K562 (cell line): ENCODE results near the gene TBRG1. TPM values are rescaled to one million over a fixed set of nuclear protein-coding genes. Genes with fewer than 3 reads are reported as not detected.
A peak's percentile ranks its signal among the peaks of the same experiment; 100 is the strongest.

Experiments
- ATF1 ChIP-seq, 2 experiments: fragments of 450-650 bp in 1 of 2; IDR thresholded peaks; 2 replicates each; pipeline ENCODE4 v1.6.1; 2016; ENCODE audit warnings: missing compliant biosample characterization in 1 of 2, missing genetic modification characterization in 1 of 2
- BMI1 ChIP-seq: fragments of 150-350 bp; IDR thresholded peaks from 2 replicates; pipeline ENCODE4 v1.6.1; 2014; ENCODE audit warnings: low read length
- CEBPG ChIP-seq, 3 experiments: fragments of 200-800 bp in 1 of 3; sonication (Bioruptor generic) in 1 of 3; sonication (generic) in 1 of 3; formaldehyde crosslinking in 1 of 3; IDR thresholded peaks in 2 of 3; conservative IDR thresholded peaks in 1 of 3; 2 replicates each; pipeline versions ENCODE4 v1.6.1 to v1.8.0; 2016 to 2022; ENCODE audit warnings: missing compliant biosample characterization in 2 of 3, missing genetic modification characterization in 2 of 3, mild to moderate bottlenecking in 1 of 3, missing genetic modification reagents in 1 of 3
- ELF1 ChIP-seq: fragments of 200-800 bp; sonication (Bioruptor generic); IDR thresholded peaks from 2 replicates; pipeline ENCODE4 v1.6.1; 2016; ENCODE audit warnings: missing genetic modification characterization, missing compliant biosample characterization
- ELF2 ChIP-seq: fragments of 250-450 bp; sonication (Bioruptor Pico); IDR thresholded peaks from 2 replicates; pipeline ENCODE4 v1.5.0; 2021; ENCODE audit warnings: mild to moderate bottlenecking
- HEY1 ChIP-seq: fragments of 250-450 bp; sonication (Bioruptor Pico); IDR thresholded peaks from 2 replicates; pipeline ENCODE4 v1.5.0; 2020; ENCODE audit warnings: mild to moderate bottlenecking, moderate library complexity, borderline replicate concordance
- MTA1 ChIP-seq: fragments of 450-650 bp; IDR thresholded peaks from 2 replicates; pipeline ENCODE4 v1.6.1; 2017; ENCODE audit warnings: borderline replicate concordance
- PHB ChIP-seq: fragments of 250-450 bp; sonication (Bioruptor Pico); IDR thresholded peaks from 2 replicates; pipeline ENCODE4 v1.5.0; 2021
- PHTF2 ChIP-seq: fragments of 250-450 bp; sonication (Bioruptor Pico); IDR thresholded peaks from 2 replicates; pipeline ENCODE4 v1.5.0; 2021; ENCODE audit warnings: mild to moderate bottlenecking
- SAFB ChIP-seq: fragments of 200-400 bp; formaldehyde crosslinking; IDR thresholded peaks from 2 replicates; pipeline ENCODE4 v1.6.1; 2017; ENCODE audit warnings: low read depth, low read length, borderline replicate concordance
- TGIF2 ChIP-seq: sonication (generic); formaldehyde crosslinking; IDR thresholded peaks from 2 replicates; pipeline ENCODE4 v1.8.1; 2022; ENCODE audit warnings: mild to moderate bottlenecking, missing genetic modification reagents, moderate library complexity
- ZNF12 ChIP-seq: sonication (generic); formaldehyde crosslinking; IDR thresholded peaks from 2 replicates; pipeline ENCODE4 v1.4.0; 2020; ENCODE audit warnings: mild to moderate bottlenecking, missing genetic modification reagents
- ZNF232 ChIP-seq: sonication (generic); formaldehyde crosslinking; IDR thresholded peaks from 2 replicates; pipeline ENCODE4 v1.8.0; 2022; ENCODE audit warnings: mild to moderate bottlenecking, missing genetic modification reagents
- ZNF408 ChIP-seq: fragments of 250-450 bp; sonication (Bioruptor Pico); IDR thresholded peaks from 2 replicates; pipeline ENCODE4 v1.4.0; 2020; ENCODE audit warnings: low read depth, mild to moderate bottlenecking, moderate library complexity
- ZNF644 ChIP-seq: fragments of 200-800 bp; sonication (Bioruptor generic); IDR thresholded peaks from 2 replicates; pipeline ENCODE4 v1.6.1; 2016; ENCODE audit warnings: low read depth, missing genetic modification characterization, missing compliant biosample characterization
- ZNF707 ChIP-seq: fragments of 250-450 bp; sonication (Bioruptor Pico); conservative IDR thresholded peaks from 2 replicates; pipeline ENCODE4 v1.8.0; 2022; ENCODE audit warnings: inconsistent platforms, mild to moderate bottlenecking, moderate library complexity
- ZNF75A ChIP-seq: fragments of 450-650 bp; formaldehyde crosslinking; IDR thresholded peaks from 2 replicates; pipeline ENCODE4 v1.4.0; 2020; ENCODE audit warnings: mild to moderate bottlenecking
- polyA plus RNA-seq, 8 experiments: library from polyadenylated mRNA; depleted of rRNA in 4 of 8; stranded (reverse) in 5 of 8; unstranded in 3 of 8; fragments of >200 nt; fragmentation: Nextera tagmentation in 2 of 8; fragmentation: Illumina TruSeq in 1 of 8; extraction: Ambion mirVana in 2 of 8; extraction: Trizol in 1 of 8; gene quantifications; 2 replicates each; pipeline versions ENCODE4 v1.2.1 to v1.2.3, GENCODE V29; 2011 to 2014; ENCODE audit warnings: inconsistent platforms in 1 of 8, missing spikeins in 1 of 8
- total RNA-seq, 7 experiments: library from RNA; depleted of rRNA in 6 of 7; stranded (reverse); fragments of >200 nt in 6 of 7; fragmentation: Illumina TruSeq in 2 of 7; extraction: Trizol in 2 of 7; gene quantifications; 2 replicates each; pipeline versions ENCODE4 v1.2.1 to v1.2.3, GENCODE V29; 2011 to 2021; ENCODE audit warnings: low replicate concordance in 1 of 7
- TF ChIP-seq, protein P1 (sequence below), 2 experiments: fragments of 450-650 bp in 1 of 2; IDR thresholded peaks; 2 replicates each; pipeline ENCODE4 v1.6.1; 2011 to 2017; ENCODE audit warnings: low read depth in 2 of 2, antibody characterized with exemption in 1 of 2, borderline replicate concordance in 1 of 2, low read length in 1 of 2, mild to moderate bottlenecking in 1 of 2, mixed read lengths in 1 of 2; ENCODE audit not compliant: control insufficient read depth in 1 of 2
- TF ChIP-seq, protein P2 (sequence below), 2 experiments: fragments of 450-650 bp; IDR thresholded peaks; 2 replicates each; pipeline ENCODE4 v1.6.1; 2016

Gene TBRG1
- total and polyA plus RNA-seq, 9 of the 15 experiments (the other 6 are each of a cell fraction or from before 2014, with no cell fraction given) = 8.7 to 30.0 (median 20.2) TPM

DNA sequence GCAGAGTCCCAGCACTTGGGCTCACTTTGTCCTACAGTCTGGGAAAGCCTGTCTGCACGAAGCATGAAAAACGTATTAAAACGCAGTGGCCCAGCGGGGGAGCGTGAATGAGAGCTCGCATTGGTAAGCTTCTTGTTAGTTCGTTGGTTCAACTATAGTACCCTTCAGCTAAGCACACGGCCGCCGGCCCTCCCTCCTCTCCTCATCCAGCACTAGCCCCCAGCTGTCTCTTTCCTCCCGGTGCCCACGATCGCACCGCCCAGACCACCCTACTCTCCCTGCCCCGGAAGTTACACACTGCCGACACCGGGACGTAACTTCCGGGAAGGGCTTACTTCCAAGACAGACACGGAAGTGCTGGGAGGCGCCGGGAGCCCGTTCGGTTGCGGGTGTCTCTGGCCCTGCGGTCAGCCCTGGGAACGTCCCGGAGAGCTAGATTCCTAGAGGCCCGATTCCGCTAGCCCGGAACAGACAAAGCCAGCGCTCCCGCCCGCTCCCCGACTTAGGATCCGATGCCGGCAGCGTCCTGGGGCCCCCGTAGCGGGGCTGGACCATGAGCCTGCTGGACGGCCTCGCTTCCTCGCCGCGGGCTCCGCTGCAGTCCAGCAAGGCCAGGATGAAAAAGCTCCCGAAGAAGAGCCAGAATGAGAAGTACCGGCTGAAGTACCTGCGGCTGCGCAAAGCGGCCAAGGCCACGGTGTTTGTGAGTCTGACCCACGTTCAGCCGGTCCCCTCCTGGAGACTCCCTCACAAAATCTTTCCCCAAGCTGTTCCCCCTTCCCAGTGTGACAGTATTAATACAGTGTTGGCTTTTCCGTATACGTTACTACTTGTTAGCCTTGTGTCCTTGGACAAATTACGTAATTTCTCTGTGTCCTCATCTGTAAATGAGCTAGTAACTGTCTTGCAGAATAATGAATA lies at the start of gene TBRG1 (continued):
- no peak for TF ChIP-seq MTA1
- no peak for TF ChIP-seq PHTF2
- no peak for TF ChIP-seq CEBPG (CRISPR knock-in tag; IDR thresholded peaks at IDR 0.05)
- TF ChIP-seq CEBPG (tag; conservative IDR thresholded peaks at IDR 0.05 in 1 of 2, IDR thresholded peaks at IDR 0.05 in 1 of 2) = peak; percentile 57 to 74; a peak in 3 of 4 replicates
- TF ChIP-seq SAFB = no peak
- TF ChIP-seq ZNF707 (CRISPR knock-in tag) = no peak
- no peak for TF ChIP-seq BMI1
- TF ChIP-seq PHB = no peak; the same call in 1 of the 2 replicates
- TF ChIP-seq ZNF232 (CRISPR knock-in tag) = no peak
- TF ChIP-seq ZNF408 (CRISPR knock-in tag) = no peak
- TF ChIP-seq ZNF75A (CRISPR knock-in tag) = no peak
- peak; percentile 19; the same call in 1 of the 2 replicates for TF ChIP-seq ATF1 (CRISPR knock-in tag; IDR thresholded peaks at IDR 0.05)
- TF ChIP-seq ATF1 (tag; IDR thresholded peaks at IDR 0.05) = peak; percentile 95
- TF ChIP-seq TGIF2 (CRISPR knock-in tag) = no peak
- peak; percentile 99 for TF ChIP-seq ELF1 (tag)
- no peak; the same call in 1 of the 2 replicates for TF ChIP-seq ZNF644
- TF ChIP-seq HEY1 = no peak
- peak; percentile 93 for TF ChIP-seq ELF2
- TF ChIP-seq, protein P1, sequence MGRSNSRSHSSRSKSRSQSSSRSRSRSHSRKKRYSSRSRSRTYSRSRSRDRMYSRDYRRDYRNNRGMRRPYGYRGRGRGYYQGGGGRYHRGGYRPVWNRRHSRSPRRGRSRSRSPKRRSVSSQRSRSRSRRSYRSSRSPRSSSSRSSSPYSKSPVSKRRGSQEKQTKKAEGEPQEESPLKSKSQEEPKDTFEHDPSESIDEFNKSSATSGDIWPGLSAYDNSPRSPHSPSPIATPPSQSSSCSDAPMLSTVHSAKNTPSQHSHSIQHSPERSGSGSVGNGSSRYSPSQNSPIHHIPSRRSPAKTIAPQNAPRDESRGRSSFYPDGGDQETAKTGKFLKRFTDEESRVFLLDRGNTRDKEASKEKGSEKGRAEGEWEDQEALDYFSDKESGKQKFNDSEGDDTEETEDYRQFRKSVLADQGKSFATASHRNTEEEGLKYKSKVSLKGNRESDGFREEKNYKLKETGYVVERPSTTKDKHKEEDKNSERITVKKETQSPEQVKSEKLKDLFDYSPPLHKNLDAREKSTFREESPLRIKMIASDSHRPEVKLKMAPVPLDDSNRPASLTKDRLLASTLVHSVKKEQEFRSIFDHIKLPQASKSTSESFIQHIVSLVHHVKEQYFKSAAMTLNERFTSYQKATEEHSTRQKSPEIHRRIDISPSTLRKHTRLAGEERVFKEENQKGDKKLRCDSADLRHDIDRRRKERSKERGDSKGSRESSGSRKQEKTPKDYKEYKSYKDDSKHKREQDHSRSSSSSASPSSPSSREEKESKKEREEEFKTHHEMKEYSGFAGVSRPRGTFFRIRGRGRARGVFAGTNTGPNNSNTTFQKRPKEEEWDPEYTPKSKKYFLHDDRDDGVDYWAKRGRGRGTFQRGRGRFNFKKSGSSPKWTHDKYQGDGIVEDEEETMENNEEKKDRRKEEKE (IDR thresholded peaks at IDR 0.05; ENCODE audit: borderline replicate concordance in 1 of 2, control insufficient read depth in 1 of 2, low read depth in 2 of 2, low read length in 1 of 2) = 0 out of 4 replicates have a peak, but pooled peaks of 1 of the 2 experiments have one; percentile 51
- TF ChIP-seq ZNF12 (CRISPR knock-in tag) = no peak
- TF ChIP-seq, protein P2, sequence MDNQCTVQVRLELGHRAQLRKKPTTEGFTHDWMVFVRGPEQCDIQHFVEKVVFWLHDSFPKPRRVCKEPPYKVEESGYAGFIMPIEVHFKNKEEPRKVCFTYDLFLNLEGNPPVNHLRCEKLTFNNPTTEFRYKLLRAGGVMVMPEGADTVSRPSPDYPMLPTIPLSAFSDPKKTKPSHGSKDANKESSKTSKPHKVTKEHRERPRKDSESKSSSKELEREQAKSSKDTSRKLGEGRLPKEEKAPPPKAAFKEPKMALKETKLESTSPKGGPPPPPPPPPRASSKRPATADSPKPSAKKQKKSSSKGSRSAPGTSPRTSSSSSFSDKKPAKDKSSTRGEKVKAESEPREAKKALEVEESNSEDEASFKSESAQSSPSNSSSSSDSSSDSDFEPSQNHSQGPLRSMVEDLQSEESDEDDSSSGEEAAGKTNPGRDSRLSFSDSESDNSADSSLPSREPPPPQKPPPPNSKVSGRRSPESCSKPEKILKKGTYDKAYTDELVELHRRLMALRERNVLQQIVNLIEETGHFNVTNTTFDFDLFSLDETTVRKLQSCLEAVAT (IDR thresholded peaks at IDR 0.05) = peak in 1 of 2 experiments; percentile 32; a peak in 1 of 4 replicates
